ENCODE data around the gene PDCD4. TPM values are rescaled to one million over a fixed set of nuclear protein-coding genes. Genes with fewer than 3 reads are reported as not detected.

PDCD4 gene
- total and polyA plus RNA-seq, 10 of the 15 experiments (the other 5 are each of a cell fraction or from before 2014, with no cell fraction given), result 101 to 372 (median 171) TPM

DNA sequence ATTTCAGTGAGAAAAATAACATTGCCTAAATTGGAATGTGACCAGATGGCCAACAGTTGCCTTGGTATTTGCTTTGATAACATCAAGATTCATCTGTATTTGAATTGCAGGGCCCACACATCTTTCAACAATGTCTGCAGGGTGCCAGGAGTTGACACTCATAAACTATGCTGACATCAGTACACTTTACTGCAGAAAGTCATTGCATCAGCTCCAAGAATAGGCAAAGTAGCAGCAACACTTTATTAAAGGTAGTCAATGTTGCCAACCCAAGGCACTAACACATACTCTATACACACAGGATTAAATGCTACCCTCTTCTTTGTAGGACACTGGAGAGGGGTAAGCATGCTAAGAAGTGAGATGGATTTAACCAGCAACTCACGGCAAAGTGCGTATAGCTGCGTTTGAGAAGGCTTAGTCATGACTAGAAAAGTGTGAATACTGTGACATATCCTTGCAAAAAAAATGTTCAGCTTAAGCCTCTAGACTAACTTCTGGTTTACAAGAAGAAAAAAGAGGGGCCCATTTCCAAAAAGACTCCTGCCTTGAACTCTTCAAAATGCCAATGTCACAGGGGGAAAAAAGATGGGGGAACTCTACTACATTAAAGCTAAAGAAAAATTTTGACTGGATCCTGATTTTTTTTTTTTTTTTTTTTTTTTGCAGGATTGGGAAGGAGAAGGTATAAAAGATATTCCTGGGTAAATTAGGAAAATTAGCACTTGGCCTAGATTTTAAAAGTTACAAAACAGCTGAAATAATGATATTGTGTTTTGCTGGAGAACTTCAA lies 45.0 kb downstream of the PDCD4 start:
- SMC1A ChIA-PET (ENCODE audit: uncharacterized antibody, unreplicated experiment), result interaction anchor here (0.6 to 6.4 kb wide), 17 partner anchors 12 to 459 kb away, joined by 3 to 48 read pairs (median 6); partner anchors contain the start of gene PDCD4
- no peak overlapping the region for H3K27ac ChIP-seq (ENCODE audit: control insufficient read depth, insufficient read depth)
- no TSS peak for BruUV-seq (replicated peaks)
- H3K9ac ChIP-seq (ENCODE audit: control insufficient read depth, insufficient read depth, low read length), result no peak overlapping the region
- DNase-seq (ENCODE audit: low read depth, low spot score) (no peak), ATAC-seq (no peak), FAIRE-seq (no peak)
- no peak overlapping the region for H3K4me3 ChIP-seq
- H3K27me3 ChIP-seq (replicated peaks in 1 of 2; ENCODE audit: control insufficient read depth in 2 of 2, insufficient read depth in 2 of 2, low read length in 1 of 2), result no peaks in the 10 kb centered on the region
- RAD21 ChIA-PET (ENCODE audit: unreplicated experiment), result interaction anchor here (0.6 to 4.5 kb wide), 13 partner anchors 11 to 303 kb away, joined by 3 to 33 read pairs (median 4); no protein-coding TSS in a partner anchor
- POLR2A ChIA-PET, result interaction anchor here (0.5 to 3.3 kb wide), 16 partner anchors 9 to 783 kb away, joined by 3 to 19 read pairs (median 5); no protein-coding TSS in a partner anchor
- H2AFZ ChIP-seq (ENCODE audit: control insufficient read depth, low read depth, low read length), result no peak overlapping the region
- in situ Hi-C loops (cut with MboI) (no loop called here), intact Hi-C loops (cut with micrococcal nuclease; ENCODE audit: unreplicated experiment) (no loop called here)
- H3K4me1 ChIP-seq (ENCODE audit: control insufficient read depth, insufficient read depth, low read length), result peaks cover 7% of the 10 kb centered on the region; the same call in 1 of the 2 replicates
- no peaks in the 10 kb centered on the region for H3K9me3 ChIP-seq (replicated peaks; ENCODE audit: control insufficient read depth, insufficient read depth, low read length)
- H3K4me2 ChIP-seq (ENCODE audit: control insufficient read depth, insufficient read depth), result no peak overlapping the region
- H3K36me3 ChIP-seq (ENCODE audit: control insufficient read depth in 2 of 2, insufficient read depth in 2 of 2, low read length in 1 of 2), result no peaks in the 10 kb centered on the region
- H4K20me1 ChIP-seq (ENCODE audit: control insufficient read depth, insufficient read depth), result no peaks in the 10 kb centered on the region
- CTCF ChIA-PET, result interaction anchor here (0.7 to 3.6 kb wide), 7 partner anchors 11 to 245 kb away, joined by 3 to 27 read pairs (median 3); no protein-coding TSS in a partner anchor
- peaks cover 29% of the 10 kb centered on the region for H3K79me2 ChIP-seq (ENCODE audit: control insufficient read depth, insufficient read depth, low read length)
- 97% methylated on average over 3 of the region's 3 CpGs for WGBS (ENCODE audit: insufficient coverage, insufficient replicate concordance, low lambda C conversion rate, missing lambda C conversion rate)
- TF ChIP-seq SIN3A (IDR thresholded peaks at IDR 0.05; ENCODE audit: low read depth, low read length) (no peak), HDAC2 (IDR thresholded peaks at IDR 0.05) (no peak), ASH2L (IDR thresholded peaks at IDR 0.05; ENCODE audit: borderline replicate concordance, low read depth) (no peak), FOXM1 (IDR thresholded peaks at IDR 0.05; ENCODE audit: low read depth, low read length) (no peak), RBBP5 (conservative IDR thresholded peaks at IDR 0.05) (no peak), ZNF24 (IDR thresholded peaks at IDR 0.05) (no peak), JUNB (IDR thresholded peaks at IDR 0.05) (no peak), ZNF274 (IDR thresholded peaks at IDR 0.05; ENCODE audit: insufficient read depth, insufficient read length) (no peak)
- TF ChIP-seq, protein P1, sequence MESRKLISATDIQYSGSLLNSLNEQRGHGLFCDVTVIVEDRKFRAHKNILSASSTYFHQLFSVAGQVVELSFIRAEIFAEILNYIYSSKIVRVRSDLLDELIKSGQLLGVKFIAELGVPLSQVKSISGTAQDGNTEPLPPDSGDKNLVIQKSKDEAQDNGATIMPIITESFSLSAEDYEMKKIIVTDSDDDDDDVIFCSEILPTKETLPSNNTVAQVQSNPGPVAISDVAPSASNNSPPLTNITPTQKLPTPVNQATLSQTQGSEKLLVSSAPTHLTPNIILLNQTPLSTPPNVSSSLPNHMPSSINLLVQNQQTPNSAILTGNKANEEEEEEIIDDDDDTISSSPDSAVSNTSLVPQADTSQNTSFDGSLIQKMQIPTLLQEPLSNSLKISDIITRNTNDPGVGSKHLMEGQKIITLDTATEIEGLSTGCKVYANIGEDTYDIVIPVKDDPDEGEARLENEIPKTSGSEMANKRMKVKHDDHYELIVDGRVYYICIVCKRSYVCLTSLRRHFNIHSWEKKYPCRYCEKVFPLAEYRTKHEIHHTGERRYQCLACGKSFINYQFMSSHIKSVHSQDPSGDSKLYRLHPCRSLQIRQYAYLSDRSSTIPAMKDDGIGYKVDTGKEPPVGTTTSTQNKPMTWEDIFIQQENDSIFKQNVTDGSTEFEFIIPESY (IDR thresholded peaks at IDR 0.05), result no peak
- TF ChIP-seq, protein P2, sequence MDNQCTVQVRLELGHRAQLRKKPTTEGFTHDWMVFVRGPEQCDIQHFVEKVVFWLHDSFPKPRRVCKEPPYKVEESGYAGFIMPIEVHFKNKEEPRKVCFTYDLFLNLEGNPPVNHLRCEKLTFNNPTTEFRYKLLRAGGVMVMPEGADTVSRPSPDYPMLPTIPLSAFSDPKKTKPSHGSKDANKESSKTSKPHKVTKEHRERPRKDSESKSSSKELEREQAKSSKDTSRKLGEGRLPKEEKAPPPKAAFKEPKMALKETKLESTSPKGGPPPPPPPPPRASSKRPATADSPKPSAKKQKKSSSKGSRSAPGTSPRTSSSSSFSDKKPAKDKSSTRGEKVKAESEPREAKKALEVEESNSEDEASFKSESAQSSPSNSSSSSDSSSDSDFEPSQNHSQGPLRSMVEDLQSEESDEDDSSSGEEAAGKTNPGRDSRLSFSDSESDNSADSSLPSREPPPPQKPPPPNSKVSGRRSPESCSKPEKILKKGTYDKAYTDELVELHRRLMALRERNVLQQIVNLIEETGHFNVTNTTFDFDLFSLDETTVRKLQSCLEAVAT (IDR thresholded peaks at IDR 0.05), result no peak
- TF ChIP-seq, protein P3, sequence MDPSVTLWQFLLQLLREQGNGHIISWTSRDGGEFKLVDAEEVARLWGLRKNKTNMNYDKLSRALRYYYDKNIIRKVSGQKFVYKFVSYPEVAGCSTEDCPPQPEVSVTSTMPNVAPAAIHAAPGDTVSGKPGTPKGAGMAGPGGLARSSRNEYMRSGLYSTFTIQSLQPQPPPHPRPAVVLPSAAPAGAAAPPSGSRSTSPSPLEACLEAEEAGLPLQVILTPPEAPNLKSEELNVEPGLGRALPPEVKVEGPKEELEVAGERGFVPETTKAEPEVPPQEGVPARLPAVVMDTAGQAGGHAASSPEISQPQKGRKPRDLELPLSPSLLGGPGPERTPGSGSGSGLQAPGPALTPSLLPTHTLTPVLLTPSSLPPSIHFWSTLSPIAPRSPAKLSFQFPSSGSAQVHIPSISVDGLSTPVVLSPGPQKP (IDR thresholded peaks at IDR 0.05; ENCODE audit: low read depth, low read length), result no peak
- TF ChIP-seq, protein P4, sequence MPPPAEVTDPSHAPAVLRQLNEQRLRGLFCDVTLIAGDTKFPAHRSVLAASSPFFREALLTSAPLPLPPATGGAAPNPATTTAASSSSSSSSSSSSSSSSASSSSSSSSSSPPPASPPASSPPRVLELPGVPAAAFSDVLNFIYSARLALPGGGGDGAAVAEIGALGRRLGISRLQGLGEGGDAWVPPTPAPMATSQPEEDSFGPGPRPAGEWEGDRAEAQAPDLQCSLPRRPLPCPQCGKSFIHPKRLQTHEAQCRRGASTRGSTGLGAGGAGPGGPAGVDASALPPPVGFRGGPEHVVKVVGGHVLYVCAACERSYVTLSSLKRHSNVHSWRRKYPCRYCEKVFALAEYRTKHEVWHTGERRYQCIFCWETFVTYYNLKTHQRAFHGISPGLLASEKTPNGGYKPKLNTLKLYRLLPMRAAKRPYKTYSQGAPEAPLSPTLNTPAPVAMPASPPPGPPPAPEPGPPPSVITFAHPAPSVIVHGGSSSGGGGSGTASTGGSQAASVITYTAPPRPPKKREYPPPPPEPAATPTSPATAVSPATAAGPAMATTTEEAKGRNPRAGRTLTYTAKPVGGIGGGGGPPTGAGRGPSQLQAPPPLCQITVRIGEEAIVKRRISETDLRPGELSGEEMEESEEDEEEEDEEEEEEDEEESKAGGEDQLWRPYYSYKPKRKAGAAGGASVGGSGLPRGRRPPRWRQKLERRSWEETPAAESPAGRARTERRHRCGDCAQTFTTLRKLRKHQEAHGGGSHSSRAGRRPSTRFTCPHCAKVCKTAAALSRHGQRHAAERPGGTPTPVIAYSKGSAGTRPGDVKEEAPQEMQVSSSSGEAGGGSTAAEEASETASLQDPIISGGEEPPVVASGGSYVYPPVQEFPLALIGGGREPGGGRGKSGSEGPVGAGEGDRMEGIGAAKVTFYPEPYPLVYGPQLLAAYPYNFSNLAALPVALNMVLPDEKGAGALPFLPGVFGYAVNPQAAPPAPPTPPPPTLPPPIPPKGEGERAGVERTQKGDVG (CRISPR knock-in tag; IDR thresholded peaks at IDR 0.05), result no peak
- TF ChIP-seq, protein P5, sequence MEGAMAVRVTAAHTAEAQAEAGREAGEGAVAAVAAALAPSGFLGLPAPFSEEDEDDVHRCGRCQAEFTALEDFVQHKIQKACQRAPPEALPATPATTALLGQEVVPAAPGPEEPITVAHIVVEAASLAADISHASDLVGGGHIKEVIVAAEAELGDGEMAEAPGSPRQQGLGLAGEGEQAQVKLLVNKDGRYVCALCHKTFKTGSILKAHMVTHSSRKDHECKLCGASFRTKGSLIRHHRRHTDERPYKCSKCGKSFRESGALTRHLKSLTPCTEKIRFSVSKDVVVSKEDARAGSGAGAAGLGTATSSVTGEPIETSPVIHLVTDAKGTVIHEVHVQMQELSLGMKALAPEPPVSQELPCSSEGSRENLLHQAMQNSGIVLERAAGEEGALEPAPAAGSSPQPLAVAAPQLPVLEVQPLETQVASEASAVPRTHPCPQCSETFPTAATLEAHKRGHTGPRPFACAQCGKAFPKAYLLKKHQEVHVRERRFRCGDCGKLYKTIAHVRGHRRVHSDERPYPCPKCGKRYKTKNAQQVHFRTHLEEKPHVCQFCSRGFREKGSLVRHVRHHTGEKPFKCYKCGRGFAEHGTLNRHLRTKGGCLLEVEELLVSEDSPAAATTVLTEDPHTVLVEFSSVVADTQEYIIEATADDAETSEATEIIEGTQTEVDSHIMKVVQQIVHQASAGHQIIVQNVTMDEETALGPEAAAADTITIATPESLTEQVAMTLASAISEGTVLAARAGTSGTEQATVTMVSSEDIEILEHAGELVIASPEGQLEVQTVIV (IDR thresholded peaks at IDR 0.05; ENCODE audit: borderline replicate concordance, partially characterized antibody), result no peak

Measured in GM12878 (cell line).